GM21737 (cell line): ENCODE data around the gene ZDHHC4.

Source experiments
- ATAC-seq: cut with Tn5 transposase; IDR thresholded peaks from one replicate; pipeline ENCODE4 v1.9.1; 2021; ENCODE audit warnings: mild to moderate bottlenecking, moderate library complexity; ENCODE audit not compliant: unreplicated experiment

Gene ZDHHC4

DNA sequence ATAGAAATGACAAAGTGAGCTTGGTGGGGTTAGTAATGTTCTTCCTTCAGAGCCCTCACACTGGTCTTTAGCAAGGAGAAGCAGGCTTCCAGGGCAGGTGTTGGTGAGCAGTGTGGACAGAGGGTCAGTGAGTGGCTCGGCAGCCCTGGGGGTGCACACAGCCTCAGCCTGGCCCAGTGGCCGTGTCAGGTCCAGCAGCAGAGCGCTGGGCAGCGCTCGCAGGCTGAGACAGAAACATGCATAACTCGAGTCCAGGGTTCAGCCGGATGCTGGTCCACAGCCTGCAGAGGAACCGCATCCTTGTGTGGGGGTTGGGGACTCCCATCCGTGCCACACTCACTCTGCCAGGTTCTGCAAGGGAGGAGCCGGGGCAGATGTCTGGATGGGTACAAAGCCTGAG, 27.2 kb downstream of the ZDHHC4 start:
- ATAC-seq, result no peak

DNA sequence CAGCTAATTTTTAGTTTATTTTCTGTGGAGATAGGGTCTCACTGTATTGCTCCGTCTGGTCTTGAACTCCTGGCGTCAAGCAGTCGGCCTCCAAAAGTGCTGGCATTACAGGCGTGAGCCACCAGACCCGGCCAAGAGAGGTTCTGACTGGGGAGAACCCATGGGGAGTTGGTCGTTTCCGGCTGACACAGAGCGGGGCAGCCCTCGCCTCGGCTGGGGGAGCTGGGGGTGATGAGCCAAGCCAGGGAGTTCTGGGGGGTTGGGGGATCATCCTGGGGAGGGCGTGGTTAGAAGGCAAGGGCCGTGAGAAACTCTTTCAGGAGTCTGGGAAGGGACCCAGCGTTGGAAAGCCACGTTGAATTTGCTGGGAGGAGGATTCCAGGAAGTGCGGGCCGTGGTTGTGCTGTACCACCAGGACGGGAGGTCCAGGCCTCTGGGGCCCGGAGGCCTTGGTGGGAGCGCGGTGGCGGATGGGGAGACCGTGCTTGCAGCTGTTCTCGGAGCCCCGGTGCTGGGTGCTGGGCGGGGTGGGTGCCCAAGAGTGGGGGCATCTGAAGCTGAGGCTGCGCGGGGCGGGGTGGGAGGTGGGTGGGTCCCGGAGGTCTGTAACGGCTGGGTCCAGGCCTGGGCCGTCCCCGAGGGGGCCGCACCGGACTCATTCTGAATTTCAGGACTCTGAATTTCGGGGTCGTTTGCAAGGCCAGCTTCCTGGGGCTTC, 29.8 kb downstream of the ZDHHC4 start:
- no peak for ATAC-seq

DNA sequence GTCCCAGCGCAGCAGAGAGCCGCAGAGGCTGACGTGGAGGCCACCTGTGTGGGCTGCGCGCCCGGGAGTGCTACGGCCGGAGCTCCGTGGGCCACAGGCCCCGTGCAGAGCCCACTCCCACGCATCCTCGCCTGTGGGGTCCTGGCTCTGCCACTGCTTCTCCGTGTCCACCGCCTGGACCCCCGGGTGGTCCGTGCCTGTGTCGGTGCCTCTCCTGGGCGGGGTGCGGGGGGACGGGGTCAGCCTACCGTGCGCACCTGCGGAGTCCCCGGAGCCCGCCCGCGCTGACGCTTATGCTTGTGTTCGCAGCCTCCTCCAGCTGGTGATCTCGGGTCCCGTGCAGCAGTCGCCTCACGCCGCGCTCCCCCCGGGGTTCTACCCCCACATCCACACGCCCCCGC, 30.4 kb downstream of the ZDHHC4 start:
- ATAC-seq, result no peak

DNA sequence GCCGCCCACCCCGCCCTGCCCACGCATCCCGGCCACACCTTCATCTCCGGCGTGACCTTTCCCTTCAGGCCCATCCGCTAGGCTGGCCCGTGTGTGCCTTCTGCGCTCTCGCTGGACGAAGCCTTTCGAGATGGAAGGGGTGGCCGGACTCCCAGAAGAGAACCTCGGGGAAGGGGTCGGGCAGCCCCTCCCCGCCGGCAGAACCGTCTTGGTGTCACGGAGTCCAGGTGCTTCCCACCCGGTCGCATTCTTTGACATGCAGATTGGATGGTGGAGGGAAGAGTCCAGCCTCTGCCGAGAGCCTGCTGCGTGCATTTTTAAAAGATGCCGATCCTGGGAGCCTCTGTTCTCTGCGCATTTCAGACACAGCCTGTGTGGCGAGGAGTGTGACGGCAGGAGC, 30.8 kb downstream of the ZDHHC4 start:
- ATAC-seq, result no peak

DNA sequence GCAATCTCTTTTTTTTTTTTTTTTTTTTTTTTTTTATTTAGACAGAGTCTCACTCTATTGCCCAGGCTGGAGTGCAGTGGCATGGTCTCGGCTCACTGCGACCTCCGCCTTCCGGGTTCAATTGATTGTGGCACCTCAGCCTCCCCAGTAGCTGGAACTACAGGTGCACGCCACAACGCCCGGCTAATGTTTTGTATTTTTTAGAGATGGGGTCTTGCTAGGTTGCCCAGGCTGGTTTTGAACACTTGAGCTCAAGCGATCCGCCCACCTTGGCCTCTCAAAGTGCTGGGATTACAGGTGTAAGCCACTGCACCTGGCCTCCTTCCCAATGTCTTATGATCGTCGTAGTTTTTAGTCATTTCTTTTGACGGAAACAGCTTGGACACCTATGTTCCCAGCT, 31.5 kb downstream of the ZDHHC4 start:
- no peak for ATAC-seq

DNA sequence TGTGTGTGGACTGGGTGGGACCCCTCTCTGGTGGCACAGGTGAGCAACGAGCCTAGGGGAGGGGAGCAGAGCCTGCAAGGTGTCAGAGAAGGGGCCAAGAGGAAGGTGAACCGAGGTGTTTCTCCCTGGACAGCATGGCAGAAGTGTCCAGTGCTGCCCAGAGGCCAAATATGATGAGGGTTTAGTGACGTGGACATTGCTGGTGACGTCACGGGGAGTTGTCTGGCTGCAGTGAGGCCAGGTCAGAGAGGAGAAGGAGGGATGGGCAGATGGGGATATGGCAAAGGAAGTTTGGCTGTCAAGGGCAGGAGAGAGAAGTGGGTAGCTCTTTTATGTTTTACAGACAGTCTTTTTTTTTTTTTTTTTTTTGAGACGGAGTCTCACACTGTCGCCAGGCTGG, 35.6 kb downstream of the ZDHHC4 start:
- ATAC-seq, result no peak

DNA sequence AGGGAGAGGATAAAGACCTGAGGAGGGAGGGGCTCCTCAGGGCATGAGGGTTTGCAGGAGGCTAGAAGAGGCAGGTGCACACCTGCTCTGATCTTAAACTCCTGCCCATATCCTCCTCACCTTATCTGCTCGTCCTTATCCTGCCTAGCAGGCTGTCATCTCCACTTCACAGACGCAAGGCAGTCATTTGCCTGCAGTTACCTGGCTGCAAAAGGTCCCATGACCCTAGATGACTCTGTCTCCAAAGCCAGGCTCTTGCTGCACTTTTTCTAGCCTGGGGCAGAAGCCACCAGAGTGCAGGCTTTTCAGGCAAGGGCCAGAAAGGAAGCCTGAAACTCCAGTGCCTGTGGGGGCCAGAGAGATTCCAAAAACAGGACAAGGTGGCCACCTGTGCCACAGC, 36.5 kb downstream of the ZDHHC4 start:
- ATAC-seq, result no peak

DNA sequence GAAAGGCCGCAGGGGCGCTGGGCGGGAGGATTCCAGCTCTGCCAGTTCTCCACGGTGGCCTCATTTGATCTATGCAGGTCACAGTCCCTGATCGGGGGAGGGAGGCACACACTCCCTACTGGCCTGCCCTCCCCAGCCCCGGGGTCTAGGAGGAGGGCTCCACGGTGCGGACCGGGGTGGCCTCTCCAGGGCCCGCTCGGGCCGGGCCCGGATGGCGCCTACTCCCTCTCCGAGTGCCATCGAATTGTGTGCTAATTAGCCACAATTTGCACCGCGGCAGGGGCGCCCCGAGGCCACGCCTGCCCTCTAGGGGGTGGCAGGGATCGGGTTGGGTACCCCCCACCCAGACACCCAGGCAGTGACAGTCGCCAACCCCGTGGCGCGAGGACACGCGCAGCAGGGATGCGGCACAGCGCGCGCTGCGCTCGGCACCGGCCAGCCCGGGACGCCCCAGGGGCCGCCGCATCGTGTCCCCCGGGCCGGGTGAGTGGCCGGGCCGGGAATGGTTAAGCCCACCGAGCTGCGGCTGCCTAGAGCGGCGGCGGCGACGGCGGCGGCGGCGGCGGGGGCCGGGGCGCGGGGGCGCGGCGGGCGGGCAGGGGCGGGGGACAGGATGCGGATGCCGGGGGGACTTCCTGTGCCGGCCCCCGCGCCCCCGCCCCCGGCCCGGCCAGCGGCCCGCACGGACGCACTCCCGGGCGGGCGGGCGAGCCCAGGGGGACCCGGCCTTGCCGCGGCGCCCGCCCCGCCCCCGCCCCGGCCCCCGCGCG, 37.9 kb downstream of the ZDHHC4 start, which contains the start of gene ZNF853:
ZNF853 (plus strand) TSS at position 658 of the 770 bp plus-strand sequence. CDS start 565 bp downstream, outside the sequence.
- ATAC-seq, result no peak

DNA sequence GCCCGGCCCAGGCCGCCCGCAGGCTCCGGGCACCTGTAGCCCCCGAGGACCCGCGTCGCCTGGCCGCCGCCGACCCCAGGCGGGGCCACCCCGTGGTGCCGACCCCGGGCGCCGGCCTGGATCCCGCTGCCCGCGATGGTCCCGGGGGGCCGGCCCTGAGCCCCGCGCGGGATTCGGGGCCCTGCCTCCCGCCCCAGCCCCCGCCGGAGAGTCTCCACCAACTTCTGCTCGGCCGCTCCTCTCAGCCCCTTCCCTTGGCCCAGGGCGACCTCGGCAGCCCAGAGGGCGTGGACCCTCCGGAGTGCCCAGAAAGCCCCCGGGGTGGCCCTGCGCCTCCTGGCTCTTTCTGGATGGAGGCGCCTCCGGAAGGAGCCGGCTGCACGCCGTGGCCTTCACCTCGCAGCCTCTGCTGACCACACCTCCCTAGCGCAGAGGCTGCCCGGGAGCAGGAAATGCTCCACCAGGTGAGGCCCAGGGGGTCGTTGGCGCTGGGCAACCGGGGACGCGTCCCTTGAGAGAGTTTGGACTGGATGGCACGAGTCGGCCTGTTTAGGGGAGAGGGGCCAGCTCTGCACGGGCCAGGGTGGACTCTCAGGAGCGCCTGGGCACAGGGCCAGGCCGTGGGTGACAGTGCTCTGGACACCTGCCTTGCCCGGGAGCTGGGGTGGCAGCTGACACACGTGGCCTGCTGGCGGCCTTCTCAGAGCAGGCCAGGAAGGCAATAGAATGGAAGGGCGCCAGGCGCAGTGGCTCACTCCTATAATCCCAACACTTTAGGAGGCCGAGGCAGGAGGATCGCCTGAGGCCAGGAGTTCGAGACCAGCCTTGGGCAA, 38.7 kb downstream of the ZDHHC4 start:
- ATAC-seq, result no peak

DNA sequence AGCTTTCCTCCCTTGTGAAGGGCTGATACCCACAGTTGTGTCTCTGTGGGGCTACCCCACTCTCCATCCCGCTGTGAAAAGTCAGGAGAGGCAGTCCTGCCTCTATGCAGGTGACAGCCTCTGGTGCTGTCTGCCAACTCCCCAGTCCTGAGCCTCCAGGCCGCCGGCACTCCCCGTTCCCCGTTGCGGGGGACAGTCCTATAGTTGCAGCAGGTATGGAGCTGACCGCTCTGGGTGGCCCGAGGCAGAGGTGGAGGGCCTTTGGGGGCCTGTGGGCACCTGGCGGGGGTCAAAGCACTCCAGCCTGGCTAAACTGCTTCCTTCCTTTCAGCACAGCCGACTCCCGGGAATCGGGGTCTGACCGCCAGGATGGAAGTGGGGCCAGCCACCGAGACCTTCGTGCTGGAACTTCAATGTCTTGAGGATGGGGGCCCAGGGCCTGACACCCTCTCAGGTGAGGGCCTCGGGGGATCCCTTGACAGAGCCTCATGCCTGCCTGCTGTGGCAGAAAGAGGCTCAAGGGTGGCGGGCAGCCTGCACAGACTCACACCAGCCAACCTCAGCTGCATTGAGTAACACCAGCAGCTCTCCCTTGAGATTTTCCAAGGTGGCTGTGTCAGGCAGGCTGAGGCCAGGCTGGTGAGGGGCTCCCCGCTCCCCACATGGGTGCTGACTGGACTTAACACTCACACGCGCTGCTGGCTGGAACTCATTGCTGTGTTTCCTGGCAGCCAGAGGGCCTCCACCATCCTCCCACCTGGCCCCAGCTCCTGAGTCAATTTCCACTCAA, 39.8 kb downstream of the ZDHHC4 start:
- ATAC-seq, result no peak

DNA sequence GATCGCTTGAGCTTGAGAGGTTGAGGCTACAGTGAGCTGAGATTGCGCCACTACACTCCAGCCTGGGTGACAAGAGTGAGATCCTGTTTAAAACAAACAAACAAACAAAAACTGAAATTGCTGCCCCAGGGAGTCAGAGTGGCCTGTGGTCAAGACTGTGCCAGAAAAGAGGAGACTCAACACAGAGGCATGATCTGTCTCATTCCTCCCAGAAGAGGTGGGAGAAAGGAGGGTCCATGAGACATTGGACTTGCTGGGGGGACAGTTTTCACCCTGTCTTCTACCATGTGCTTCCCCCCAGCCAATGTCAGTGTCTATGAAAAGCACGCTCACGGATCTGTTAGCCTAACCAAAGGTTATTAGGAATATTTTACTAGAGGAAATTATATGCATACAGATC, 41.4 kb downstream of the ZDHHC4 start:
- no peak for ATAC-seq

DNA sequence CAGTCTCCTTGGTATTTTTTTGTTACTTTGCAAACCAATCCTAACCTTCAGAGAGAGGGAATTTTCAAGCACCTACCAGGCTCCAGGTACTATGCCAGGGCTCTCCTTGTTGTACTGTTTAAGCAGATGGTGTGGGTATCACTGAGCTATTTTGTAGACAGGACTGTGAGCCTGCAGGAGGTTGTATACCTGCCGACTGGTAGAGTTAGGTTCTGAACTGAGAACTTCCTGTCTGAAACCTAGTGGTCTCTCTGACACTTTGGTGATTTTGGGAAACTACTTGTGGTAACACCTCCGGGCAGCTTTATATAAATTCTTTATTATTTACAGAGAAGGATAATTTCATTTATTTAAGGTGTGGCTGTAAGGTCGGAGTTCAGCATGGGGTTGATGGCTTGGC, 42.7 kb downstream of the ZDHHC4 start:
- no peak for ATAC-seq

DNA sequence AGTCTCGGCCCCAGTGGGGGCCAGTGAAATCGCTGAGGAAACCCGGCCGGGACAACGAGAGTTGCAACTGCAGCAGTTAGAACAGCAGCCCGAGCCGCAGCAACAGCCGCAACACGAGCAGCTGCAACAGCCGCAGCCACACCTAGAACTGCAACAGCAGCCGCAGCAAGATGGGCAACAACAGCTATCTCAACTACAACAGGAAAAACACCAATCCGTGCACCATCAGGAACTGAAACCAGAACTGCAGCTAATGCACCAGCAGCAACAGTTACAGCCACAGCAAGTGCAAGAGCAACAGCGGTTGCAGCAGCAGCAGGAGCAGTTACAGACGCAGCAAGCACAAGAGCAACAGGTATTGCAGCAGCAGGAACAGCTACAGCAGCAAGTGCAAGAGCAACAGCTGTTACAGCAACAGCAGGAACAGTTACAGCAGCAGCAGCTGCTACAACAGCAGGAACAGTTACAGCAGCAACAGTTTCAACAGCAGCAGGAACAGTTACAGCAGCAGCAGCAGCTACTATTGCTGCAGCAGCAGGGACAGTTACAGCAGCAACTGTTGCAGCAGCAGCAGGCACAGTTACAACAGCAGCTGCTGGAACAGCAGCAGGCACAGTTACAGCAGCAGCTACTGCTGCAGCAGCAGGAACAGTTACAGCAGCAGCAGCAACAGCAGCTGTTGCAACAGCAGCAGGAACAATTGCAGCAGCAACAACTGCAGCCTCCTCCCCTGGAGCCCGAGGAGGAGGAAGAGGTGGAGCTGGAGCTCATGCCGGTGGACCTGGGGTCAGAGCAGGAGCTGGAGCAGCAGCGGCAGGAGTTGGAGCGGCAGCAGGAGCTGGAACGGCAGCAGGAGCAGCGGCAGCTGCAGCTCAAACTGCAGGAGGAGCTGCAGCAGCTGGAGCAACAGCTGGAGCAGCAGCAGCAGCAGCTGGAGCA, 44.2 kb downstream of the ZDHHC4 start:
- no peak for ATAC-seq

DNA sequence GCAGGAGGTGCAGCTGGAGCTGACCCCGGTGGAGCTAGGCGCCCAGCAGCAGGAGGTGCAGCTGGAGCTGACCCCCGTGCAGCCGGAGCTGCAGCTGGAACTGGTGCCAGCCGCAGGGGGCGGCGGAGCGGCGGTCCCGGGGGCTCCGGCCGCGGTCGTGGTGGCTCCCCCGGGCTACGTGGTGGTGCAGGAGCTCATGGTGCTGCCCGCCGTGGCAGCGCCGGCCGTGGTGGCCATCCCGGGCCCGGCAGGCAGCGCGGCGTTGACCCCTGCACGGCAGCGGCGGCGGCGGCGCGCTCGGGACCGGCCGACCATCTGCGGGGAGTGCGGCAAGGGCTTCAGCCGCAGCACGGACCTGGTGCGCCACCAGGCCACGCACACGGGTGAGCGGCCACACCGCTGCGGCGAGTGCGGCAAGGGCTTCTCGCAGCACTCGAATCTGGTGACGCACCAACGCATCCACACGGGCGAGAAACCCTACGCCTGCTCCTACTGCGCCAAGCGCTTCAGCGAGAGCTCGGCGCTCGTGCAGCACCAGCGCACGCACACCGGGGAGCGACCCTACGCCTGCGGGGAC, 45.0 kb downstream of the ZDHHC4 start:
- ATAC-seq, result no peak

DNA sequence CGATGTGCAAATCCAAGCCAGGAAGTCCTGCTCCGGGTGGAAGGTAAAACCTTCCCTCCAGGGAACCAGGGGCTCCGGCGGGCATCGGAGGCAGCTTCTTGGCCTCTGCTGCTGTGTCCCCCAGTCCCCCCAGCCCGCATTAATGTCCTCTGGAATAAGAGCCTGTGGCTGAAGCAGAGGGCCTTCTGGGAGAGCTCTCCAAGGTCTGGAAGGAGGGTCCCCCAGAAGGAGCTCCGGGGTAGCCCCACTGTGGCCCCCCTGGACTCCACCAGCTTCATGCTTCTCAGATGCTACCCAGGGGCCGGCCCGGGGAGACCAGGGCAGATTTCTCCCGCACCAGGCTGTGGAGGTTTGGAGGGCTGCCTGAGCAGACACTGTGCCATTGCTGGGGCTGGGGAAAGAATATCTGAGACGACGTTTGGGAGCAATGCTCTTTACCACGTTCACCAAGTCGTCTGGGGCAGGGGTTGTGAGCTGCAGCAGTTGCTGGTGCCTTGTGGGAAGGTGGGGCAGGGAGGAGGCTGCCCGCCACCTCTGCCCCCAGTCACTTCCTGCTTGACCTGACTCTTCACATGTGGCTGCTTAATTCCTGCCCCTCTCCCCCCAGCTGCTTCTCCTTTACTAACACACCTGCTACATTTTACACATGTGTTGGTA, 46.5 kb downstream of the ZDHHC4 start:
- no peak for ATAC-seq

DNA sequence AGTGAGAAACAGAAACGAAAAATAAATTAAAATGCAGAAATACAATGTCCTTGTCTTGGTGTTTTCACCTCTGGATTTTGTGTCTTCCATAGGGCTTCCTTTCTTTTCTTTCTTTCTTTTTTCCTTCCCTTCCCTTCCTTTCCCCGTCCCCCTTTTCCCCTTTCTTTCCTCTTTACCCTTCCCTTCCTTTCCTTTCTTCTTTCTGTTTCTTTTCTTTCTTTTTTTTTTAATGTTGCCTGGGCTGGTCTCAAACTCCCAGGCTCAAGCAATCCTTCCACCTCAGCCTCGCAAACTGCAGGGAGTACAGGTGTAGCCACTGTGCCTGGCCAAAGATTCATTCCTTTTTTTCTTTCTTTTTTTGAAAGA, 47.0 kb downstream of the ZDHHC4 start:
- ATAC-seq, result no peak

DNA sequence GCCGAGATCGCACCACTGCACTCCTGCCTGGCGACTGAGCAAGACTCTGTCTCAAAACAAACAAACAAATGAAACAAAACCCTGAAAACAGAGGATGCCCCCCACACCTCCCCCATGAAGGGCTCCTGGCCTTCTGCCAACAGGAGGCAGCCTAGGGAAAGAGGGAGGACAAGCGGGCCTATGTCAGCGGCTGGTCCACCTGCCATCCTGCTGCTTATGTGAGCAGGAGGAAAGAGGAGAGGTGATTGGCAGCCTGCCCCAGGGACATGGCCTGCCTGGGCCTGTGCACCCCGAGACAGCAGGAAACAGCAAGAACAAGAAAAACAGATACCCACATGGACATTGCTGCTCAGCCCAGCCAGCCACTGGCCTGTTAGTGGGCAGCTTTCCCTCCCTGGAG, 50.8 kb downstream of the ZDHHC4 start:
- no peak for ATAC-seq

DNA sequence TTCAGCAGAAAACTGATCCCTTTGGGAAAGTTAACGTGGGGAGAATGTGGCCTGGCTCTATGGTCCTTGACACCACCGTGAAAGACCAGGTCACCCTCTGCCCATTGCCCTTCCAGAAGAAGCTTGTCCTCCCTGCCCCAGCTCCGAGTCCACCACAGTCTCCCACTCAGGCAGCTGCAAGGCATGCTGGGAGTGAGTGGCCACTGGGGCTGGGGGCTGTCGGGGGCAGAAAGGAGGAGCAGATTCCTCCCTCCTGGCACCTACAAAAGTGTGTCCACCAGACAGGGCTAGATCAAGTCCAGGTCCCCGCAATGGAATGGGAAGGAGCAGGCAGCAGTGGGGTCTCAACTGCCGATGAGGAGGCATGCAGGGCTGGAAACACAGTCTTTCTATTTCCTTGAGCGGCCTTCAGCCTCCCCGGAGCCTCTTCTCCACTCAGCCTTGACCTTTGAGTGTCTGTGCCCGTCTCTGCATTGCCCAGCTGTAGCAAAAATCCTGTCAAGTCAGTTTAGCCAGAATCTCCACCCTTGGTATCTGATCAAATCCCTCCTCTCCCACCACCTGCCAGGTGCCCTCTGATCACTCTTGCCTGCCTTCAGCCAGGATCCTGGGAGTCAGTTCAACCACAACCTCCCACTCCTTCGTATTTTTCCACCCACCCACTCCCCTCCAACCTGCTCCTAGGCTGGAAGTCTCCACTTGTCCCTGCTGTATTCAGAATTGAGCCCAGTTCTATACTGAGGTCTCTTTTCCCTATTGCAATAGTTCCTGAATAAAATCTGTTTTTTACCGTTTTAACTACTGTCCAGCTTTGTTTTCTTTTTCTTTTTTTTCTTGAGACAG, 53.0 kb downstream of the ZDHHC4 start:
- no peak for ATAC-seq
